Stimulated activated CD4-positive, alpha-beta T cell treated with anti-CD3 and anti-CD28 coated beads, TNF-alpha, amount 100 ng/mL, for 1 hour (primary cell): ENCODE measurements around the gene MCTP1.
"Not testable (repeated sequence)": the region's sequence is repeated elsewhere in the genome, so short reads cannot be mapped to it uniquely, and the experiment has no call there.

ENCODE experiments used
- DNase-seq, 3 donors: peaks; one replicate each; pipeline ENCODE4 v3.0.0-alpha.2; 2020; ENCODE audit warnings: low read depth in 3 of 3, low spot score in 1 of 3

MCTP1 gene

GRCh38 chr5:95035891-95036685 lies 248.8 kb downstream of the MCTP1 start:
- no peak for DNase-seq

DNA sequence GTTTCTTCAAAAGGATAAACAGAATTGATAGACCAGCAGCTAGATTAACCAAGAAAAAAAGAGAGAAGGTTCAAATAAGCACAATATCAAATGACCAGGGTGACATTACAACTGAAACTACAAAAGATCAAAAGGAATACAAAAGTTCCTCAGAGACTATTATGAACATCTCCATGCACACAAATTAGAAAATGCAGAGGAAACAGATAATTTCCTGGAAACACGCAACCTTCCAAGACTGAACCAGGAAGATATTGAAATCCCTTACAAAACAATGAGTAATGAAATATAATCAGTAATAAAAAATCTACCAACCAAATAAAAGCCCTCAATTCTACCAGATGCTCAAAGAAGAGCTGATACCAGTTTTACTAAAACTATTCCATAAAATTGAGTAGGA lies 252.1 kb downstream of the MCTP1 start:
- no peak for DNase-seq

DNA sequence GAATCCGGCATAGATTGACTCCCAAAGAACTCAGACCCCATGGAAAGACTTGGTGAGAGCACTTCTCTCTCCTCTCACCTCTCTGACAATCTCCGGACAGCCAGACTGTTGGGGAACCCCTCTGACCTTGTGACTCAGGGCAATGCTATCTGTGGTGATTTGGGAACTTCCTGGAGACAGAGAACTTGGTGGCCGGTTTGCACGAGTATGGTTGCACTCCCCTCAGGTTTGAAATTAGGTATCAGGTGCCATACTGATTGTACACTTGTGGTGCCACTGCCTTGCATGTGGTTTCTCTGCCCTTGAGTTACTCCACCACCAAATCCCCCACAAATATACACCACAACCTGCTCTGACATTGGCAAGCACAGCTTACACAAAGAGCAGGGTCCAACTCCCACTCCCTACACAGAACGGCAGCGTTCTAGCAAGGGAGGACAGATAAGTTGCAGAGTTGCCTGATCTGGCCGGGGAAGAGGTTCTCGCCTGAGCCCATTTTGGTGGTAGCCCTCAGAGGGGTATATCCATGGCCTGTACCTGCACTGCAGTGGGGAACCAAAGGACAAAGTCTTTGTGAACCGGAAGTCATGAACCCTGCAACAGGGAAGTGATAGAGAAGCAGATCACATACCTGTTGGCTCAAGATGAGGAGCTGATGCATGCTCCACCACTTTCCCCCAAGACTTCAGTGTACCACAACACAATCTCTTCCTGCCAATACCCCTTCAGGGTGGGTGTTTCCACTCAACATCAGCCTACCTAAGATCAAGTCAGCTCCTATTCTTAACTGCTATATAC lies 255.1 kb downstream of the MCTP1 start:
- no peak for DNase-seq

DNA sequence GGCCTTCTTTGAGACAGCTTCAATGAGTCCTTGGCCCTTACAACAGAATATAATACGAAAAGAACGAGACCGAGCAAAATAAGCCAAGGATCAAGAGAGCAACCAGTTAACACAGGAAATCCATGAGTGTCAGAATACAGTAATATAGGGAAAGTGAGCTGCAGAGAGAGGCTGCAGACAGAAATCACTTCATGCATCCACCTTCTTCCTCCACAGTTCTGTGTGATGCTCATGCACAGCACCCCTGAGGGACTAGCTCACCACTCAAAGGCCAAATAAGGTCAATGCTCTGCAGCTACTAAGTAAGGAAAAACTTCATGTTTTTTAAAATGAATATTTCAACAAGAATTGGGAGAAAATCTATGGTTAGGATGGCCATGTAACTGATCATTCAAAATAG lies 257.1 kb downstream of the MCTP1 start:
- DNase-seq: no peak

GRCh38 chr5:95027151-95027721 lies 257.7 kb downstream of the MCTP1 start:
- no peak for DNase-seq

GRCh38 chr5:95026718-95027117 lies 258.2 kb downstream of the MCTP1 start:
- no peak for DNase-seq

DNA sequence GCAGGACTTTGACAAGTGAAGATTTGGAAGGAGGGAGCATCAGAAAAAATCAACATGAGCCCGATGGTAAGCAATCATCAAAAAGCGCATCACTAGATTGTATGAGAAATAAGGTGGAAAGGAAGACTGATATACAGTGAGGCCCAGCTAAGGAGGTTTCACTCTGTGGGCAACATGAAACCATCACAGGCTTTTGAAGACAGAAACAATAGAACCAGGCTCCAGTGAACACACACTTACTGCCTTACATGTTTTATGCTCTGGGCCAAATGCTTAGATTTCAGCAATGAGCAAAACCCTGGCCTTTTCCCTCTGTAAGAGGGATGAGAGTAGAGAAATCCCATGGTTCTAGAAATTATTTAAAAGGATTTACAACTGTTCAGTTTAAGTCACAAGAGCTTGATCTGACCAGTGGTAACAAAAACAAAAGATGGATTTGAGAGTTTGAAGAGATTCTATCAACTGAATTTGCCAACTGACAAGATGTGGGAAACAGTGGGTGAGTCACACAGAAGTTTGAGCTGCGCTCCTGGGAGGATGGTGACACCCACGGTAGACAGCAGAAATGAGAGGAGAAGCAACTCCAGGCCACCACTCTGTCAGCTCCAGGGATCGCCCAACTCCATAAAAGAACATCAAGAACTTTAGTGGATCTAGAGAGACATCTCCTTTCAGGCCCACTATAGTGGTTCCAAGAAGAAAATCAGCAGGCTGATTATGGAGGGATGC lies 261.8 kb downstream of the MCTP1 start:
- DNase-seq: no peak

GRCh38 chr5:95020345-95020744 lies 264.5 kb downstream of the MCTP1 start:
- DNase-seq: no peak

GRCh38 chr5:95018946-95019345 lies 265.9 kb downstream of the MCTP1 start:
- no peak for DNase-seq

DNA sequence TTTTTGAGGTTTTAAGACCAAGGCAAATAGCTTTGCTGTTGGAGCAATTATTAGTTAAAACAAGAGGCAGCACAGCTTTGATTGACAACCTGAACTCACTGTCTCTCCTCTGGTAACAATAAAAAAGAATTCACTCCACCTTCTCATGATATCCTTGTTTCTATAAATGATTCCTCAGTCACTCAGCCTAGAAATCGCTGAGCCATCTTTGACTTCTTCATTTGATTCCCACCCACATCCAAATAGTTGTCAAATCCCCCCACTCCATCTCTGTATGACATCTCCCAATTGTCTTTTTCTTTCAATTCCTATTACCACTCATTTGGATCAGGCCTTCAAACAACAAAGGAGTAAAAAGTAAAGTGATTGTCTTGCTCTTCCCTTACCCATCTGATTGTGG lies 266.4 kb downstream of the MCTP1 start:
- DNase-seq: no peak

DNA sequence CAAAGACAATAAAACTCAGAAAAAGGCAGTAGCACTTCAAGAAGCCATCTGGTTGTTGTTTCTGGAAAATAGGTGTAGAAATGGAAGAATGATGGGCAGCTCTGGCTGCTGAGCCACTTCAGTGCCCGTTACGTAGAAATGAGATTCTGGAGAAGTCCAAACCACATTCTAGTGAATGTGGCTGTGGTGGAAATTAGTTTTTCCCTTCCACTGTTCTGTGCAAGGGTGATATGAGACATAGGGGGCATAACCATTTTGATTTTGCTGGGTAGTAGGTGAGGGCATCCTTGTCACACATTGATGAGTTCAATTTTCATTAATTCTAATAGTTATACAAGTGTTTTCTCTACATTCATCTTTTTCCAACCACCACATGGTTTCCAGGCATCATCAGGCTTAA lies 275.1 kb downstream of the MCTP1 start:
- no peak for DNase-seq

- DNase-seq: no peak
Measured at GRCh38 chr5:95007921-95008597, 276.8 kb downstream of the MCTP1 start.

DNA sequence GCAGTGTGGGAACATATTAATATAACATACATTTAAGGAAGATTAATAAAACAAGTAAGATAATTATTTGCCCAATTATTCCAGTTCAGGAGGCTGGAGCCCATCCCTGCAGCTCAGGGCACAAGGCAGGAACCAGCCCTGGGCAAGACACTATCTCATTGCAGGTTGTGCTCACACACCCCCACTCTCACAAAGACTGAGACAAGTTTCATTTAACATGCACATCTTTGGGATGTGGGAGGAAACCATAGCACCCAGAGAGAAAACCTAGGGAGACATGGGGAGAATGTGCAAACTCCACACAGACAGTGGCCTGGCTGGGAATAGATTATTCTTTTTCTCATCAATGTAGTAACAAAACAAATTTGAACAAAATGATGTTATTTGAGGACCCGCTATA lies 279.1 kb downstream of the MCTP1 start:
- DNase-seq: no peak

DNA sequence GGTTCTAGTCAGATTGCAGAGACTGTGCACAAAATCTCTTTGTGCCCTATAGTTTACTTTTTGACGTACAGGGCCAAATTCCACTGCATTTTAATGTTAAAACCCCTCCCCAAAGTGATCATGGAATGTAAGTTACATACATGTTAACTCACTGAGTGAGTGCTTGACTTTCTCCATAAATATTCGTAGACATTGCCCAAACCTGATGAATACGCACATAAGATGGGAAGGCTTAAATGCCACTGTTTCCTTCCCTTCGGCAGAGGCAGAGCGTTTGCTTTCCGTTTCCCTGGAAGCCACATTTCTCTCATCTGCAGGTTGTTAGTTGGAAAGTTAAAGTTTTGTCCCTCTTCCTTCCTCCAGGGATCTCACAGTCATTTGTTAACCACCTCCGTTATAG lies 286.2 kb downstream of the MCTP1 start:
- no peak for DNase-seq

DNA sequence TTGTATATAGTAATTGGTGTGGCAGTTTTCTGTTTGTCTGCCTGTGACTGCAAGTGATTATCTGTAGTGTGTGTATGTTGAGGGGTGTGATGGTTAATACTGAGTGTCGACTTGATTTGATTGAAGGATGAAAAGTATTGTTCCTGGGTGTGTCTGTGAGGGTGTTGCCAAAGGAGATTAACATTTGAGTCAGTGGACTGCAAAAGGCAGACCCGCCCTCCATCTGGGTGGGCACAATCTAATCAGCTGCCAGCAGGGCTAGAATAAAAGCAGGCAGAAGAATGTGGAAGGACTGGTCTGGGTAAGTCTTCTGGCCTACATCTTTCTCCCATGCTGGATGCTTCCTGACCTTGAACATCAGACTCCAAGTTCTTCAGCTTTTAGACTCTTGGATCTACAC lies 290.4 kb downstream of the MCTP1 start:
- DNase-seq: not testable (repeated sequence)

GRCh38 chr5:94993491-94993890 lies 291.4 kb downstream of the MCTP1 start:
- DNase-seq: no peak

DNA sequence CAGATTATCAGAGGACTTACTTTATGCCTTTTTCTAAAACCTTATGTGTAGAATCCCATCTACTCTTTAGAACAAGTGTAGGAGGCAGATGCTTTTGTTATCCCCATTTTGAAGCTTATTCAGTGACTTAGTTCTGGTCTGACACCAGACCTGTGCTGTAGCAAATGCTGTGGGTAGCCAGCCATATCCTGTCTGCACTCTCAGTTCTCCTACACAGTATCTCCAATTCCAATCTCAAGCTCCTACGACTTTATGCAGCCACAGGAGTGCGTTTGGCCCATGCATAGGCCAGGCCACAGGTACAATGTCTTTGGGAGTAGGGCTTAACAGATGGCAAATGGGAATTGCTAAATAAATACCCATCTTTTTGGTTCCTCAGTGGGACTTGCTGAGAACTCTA lies 292.6 kb downstream of the MCTP1 start:
- no peak for DNase-seq

- DNase-seq: no peak
Measured at GRCh38 chr5:94983861-94984535, 300.9 kb downstream of the MCTP1 start.

DNA sequence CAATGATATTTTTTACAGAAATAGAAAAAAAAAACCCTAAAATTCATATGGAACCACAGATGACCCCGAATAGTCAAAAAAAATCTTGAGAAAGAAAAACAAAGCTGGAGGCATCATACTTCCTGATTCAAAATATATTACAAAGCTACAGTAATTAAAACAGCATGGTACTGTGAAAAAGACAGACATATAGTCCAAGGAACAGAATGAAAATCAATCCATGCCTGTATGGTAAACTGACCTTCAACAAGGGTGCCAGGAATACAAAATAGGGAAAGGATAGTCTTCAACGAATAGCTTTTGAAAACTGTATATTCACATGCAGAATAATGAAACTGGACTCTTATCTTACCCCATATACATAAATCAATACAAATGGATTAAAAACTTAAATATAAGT lies 307.5 kb downstream of the MCTP1 start:
- DNase-seq: no peak

DNA sequence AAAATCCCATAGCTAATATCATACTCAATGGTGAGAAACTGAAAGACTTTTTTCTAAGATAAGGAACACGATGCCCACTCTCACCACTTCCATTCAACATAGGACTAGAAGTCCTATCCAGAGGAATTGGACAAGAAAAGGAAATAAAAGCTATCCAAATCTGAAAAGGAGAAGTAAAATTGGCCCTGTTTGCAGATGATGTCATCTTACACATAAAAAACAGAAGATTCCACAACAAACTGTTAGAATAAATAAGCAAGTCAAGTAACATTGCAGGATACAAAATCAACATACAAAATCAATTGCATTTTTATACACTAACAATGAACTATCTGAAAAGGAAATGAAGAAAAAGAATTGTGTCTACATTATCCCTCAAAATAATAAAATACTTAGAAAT lies 308.0 kb downstream of the MCTP1 start:
- DNase-seq: no peak
